GM23338 (cell line): ENCODE results near the gene ITGA1. TPM values are rescaled to one million over a fixed set of nuclear protein-coding genes. Genes with fewer than 3 reads are reported as not detected.

Experiments
- ATAC-seq: fragments of 200-7000 bp; cut with Tn5 transposase; 3 replicates; pipeline ENCODE4 v1.9.1; 2020
- DNase-seq: peaks from one replicate; pipeline ENCODE4 v3.0.0-alpha.2; 2015; ENCODE audit warnings: low spot score
- H2AFZ ChIP-seq: fragments of 200-600 bp; sonication (generic); 2 replicates; pipeline ENCODE4 v1.8.0; 2016; ENCODE audit warnings: antibody characterized with exemption, mild to moderate bottlenecking, moderate library complexity
- H3F3A ChIP-seq: fragments of 200-600 bp; sonication (generic); replicated peaks from 2 replicates; pipeline ENCODE4 v1.8.0; 2017; ENCODE audit warnings: antibody characterized with exemption, mixed run types, low read depth
- H3K27ac ChIP-seq: fragments of 200-600 bp; sonication (generic); 2 replicates; pipeline ENCODE4 v1.6.1; 2016; ENCODE audit warnings: low read depth
- H3K27me3 ChIP-seq: fragments of 200-600 bp; sonication (generic); 2 replicates; pipeline ENCODE4 v1.8.0; 2016; ENCODE audit warnings: mild to moderate bottlenecking, mixed run types, moderate library complexity; ENCODE audit not compliant: insufficient read depth
- H3K36me3 ChIP-seq: fragments of 200-600 bp; sonication (generic); 2 replicates; pipeline ENCODE4 v1.8.0; 2016; ENCODE audit warnings: mild to moderate bottlenecking; ENCODE audit not compliant: insufficient read depth
- H3K4me1 ChIP-seq: fragments of 200-600 bp; sonication (generic); 2 replicates; pipeline ENCODE4 v1.8.0; 2016; ENCODE audit warnings: mild to moderate bottlenecking, moderate library complexity; ENCODE audit not compliant: insufficient read depth
- H3K4me2 ChIP-seq: fragments of 200-600 bp; sonication (generic); 2 replicates; pipeline ENCODE4 v1.7.1; 2017; ENCODE audit warnings: mixed run types
- H3K4me3 ChIP-seq: fragments of 200-600 bp; sonication (generic); 2 replicates; pipeline ENCODE4 v1.6.1; 2016; ENCODE audit warnings: mixed run types
- H3K79me2 ChIP-seq: fragments of 200-600 bp; sonication (generic); replicated peaks from 2 replicates; pipeline ENCODE4 v1.8.0; 2017; ENCODE audit warnings: mild to moderate bottlenecking; ENCODE audit not compliant: insufficient read depth
- H3K9me2 ChIP-seq: fragments of 200-600 bp; sonication (generic); 2 replicates; pipeline ENCODE4 v1.8.0; 2017; ENCODE audit not compliant: insufficient read depth
- H4K20me1 ChIP-seq: fragments of 200-600 bp; sonication (generic); replicated peaks from 2 replicates; pipeline ENCODE4 v1.8.0; 2017; ENCODE audit warnings: mild to moderate bottlenecking; ENCODE audit not compliant: insufficient read depth
- H3K27ac Mint-ChIP-seq: 2 replicates; pipeline ENCODE4 v1.8.0; 2020; ENCODE audit warnings: inconsistent platforms, mild to moderate bottlenecking, moderate library complexity, mixed read lengths
- H3K27me3 Mint-ChIP-seq: 3 replicates; pipeline ENCODE4 v1.8.0; 2022; ENCODE audit warnings: low read depth, mild to moderate bottlenecking, moderate library complexity, mixed read lengths, inconsistent platforms; ENCODE audit not compliant: insufficient read depth, poor library complexity
- H3K36me3 Mint-ChIP-seq: 3 replicates; pipeline ENCODE4 v1.8.0; 2021; ENCODE audit warnings: low read depth, mild to moderate bottlenecking, inconsistent platforms, moderate library complexity, mixed read lengths
- H3K4me1 Mint-ChIP-seq: 3 replicates; pipeline ENCODE4 v1.8.0; 2020; ENCODE audit warnings: mild to moderate bottlenecking, inconsistent platforms, mixed read lengths
- H3K4me3 Mint-ChIP-seq: 3 replicates; pipeline ENCODE4 v1.8.0; 2021; ENCODE audit warnings: moderate library complexity, mild to moderate bottlenecking, inconsistent platforms, mixed read lengths
- H3K9me3 Mint-ChIP-seq: 3 replicates; pipeline ENCODE4 v1.8.0; 2020; ENCODE audit warnings: moderate library complexity, mild to moderate bottlenecking, inconsistent platforms, mixed read lengths
- CREB1 ChIP-seq: fragments of 250-450 bp; sonication (Bioruptor Pico); IDR thresholded peaks from 2 replicates; pipeline ENCODE4 v1.5.0; 2020; ENCODE audit warnings: low read depth, mild to moderate bottlenecking, moderate library complexity
- EZH2 ChIP-seq: fragments of 200-600 bp; sonication (generic); IDR thresholded peaks from one replicate; pipeline ENCODE4 v1.8.0; 2017; ENCODE audit warnings: antibody characterized with exemption, mild to moderate bottlenecking, low read depth; ENCODE audit not compliant: unreplicated experiment
- EZH2phosphoT487 ChIP-seq: fragments of 200-600 bp; sonication (generic); IDR thresholded peaks from one replicate; pipeline ENCODE4 v1.8.1; 2018; ENCODE audit warnings: antibody characterized with exemption; ENCODE audit not compliant: unreplicated experiment
- JUNB ChIP-seq: IDR thresholded peaks from one replicate; pipeline ENCODE4 v1.6.1; 2016; ENCODE audit warnings: antibody characterized with exemption; ENCODE audit not compliant: unreplicated experiment
- NANOG ChIP-seq: IDR thresholded peaks from 2 replicates; pipeline ENCODE4 v1.6.1; 2016; ENCODE audit warnings: antibody characterized with exemption, borderline replicate concordance
- POLR2AphosphoS5 ChIP-seq: IDR thresholded peaks from 2 replicates; pipeline ENCODE4 v1.6.1; 2016; ENCODE audit warnings: antibody characterized with exemption, low read depth
- STAT1 ChIP-seq: IDR thresholded peaks from one replicate; pipeline ENCODE4 v1.6.1; 2016; ENCODE audit warnings: antibody characterized with exemption; ENCODE audit not compliant: unreplicated experiment
- ZNF114 ChIP-seq: fragments of 250-450 bp; sonication (Bioruptor Pico); IDR thresholded peaks from 2 replicates; pipeline ENCODE4 v1.5.0; 2020; ENCODE audit warnings: mild to moderate bottlenecking, moderate library complexity
- ZNF331 ChIP-seq: fragments of 250-450 bp; sonication (Bioruptor Pico); IDR thresholded peaks from 2 replicates; pipeline ENCODE4 v1.5.0; 2020; ENCODE audit warnings: low read depth, mild to moderate bottlenecking, moderate library complexity
- polyA plus RNA-seq: library from polyadenylated mRNA; unstranded; fragments of >200 nt; fragmentation: Nextera tagmentation; extraction: Ambion mirVana; gene quantifications from 2 replicates; pipeline ENCODE4 v1.2.1, GENCODE V29; 2016
- total RNA-seq: library from RNA; depleted of rRNA; stranded (reverse); fragments of >200 nt; shearing (Covaris generic); gene quantifications from 2 replicates; pipeline ENCODE4 v1.2.3, GENCODE V29; 2014
- TF ChIP-seq, protein P1 (sequence below), 2 experiments: fragments of 200-600 bp in 1 of 2; sonication (generic) in 1 of 2; conservative IDR thresholded peaks; 2 replicates each; pipeline versions ENCODE4 v1.5.1 to v1.6.1; 2016 to 2017; ENCODE audit warnings: antibody characterized with exemption in 2 of 2, low read depth in 2 of 2, mild to moderate bottlenecking in 2 of 2, moderate library complexity in 1 of 2
- TF ChIP-seq, protein P2 (sequence below): IDR thresholded peaks from 2 replicates; pipeline ENCODE4 v1.6.1; 2016; ENCODE audit warnings: antibody characterized with exemption
- TF ChIP-seq, protein P3 (sequence below): IDR thresholded peaks from one replicate; pipeline ENCODE4 v1.6.1; 2018; ENCODE audit warnings: antibody characterized with exemption; ENCODE audit not compliant: unreplicated experiment
- TF ChIP-seq, protein P4 (sequence below): fragments of 250-450 bp; sonication (Bioruptor Pico); IDR thresholded peaks from 2 replicates; pipeline ENCODE4 v1.5.0; 2020; ENCODE audit warnings: mild to moderate bottlenecking, moderate library complexity

ITGA1 gene
- total and polyA plus RNA-seq, 2 experiments from 2014 or later: 1.8 to 4.9 TPM

DNA sequence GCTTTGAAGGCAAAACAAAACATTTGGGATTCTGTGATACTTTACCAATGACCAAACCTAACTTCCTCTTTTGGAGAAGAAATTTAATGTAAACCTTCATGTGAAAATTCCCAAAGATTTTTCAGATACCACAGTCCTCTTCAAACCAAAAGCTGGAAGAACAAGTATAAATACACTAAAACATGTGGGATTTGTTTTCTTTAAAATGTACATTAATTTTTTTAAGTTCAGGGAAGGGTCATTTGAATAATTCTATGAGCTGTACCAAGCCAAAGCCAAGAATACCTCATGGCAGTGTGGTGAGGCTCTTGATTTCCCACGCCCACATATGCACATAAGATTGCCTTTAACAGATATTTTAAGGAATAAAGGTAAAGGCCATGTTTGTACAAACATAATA is 28.4 kb upstream of the ITGA1 start (continued):
- TF ChIP-seq STAT1 (no peak), ZNF114 (CRISPR knock-in tag) (no peak), NANOG (no peak)

DNA sequence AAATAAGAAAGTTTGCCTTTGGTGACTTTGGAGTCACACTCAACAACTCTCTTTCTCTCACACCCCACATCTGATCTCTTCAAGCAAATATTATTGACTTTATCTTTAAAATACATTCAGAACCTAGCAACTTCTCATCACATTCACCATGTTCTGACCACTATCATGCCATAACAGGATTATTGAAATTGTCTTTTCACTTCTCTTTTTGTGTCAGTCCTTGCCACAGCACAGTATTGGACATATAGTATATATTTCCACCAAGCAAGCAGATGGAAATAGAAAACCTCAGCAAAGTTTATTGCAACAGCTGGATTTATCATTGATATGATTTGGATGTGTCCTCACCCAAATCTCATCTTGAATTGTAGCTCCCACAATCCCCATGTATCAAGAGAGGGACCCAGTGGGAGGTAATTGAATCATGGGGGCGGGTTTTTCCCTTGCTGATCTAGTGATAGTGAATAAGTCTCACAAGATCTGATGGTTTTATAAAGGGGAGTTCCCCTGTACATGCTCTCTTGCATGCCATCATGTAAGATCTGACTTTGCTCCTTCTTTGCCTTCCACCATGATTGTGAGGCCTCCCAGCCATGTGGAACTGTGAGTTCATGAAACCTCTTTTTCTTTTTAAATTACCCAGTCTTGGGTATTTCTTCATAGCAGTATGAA is 26.9 kb upstream of the ITGA1 start:
- H3K4me2 ChIP-seq: no peak overlapping the region
- no peaks in the 10 kb centered on the region for H3K27me3 ChIP-seq
- no peak overlapping the region for H3K4me3 Mint-ChIP-seq
- H3K27ac Mint-ChIP-seq: no peak overlapping the region
- no peak overlapping the region for H3K27ac ChIP-seq
- ATAC-seq (no peak), DNase-seq (no peak)
- H3F3A ChIP-seq: no peaks in the 10 kb centered on the region
- H3K36me3 Mint-ChIP-seq: no peaks in the 10 kb centered on the region
- H3K4me1 ChIP-seq: no peaks in the 10 kb centered on the region
- H3K27me3 Mint-ChIP-seq: no peaks in the 10 kb centered on the region
- H2AFZ ChIP-seq: no peak overlapping the region
- no peaks in the 10 kb centered on the region for H3K9me2 ChIP-seq
- H3K4me1 Mint-ChIP-seq: no peaks in the 10 kb centered on the region
- TF ChIP-seq STAT1: no peak
- no peak for TF ChIP-seq NANOG
- no peak for TF ChIP-seq JUNB
- TF ChIP-seq, protein P1, sequence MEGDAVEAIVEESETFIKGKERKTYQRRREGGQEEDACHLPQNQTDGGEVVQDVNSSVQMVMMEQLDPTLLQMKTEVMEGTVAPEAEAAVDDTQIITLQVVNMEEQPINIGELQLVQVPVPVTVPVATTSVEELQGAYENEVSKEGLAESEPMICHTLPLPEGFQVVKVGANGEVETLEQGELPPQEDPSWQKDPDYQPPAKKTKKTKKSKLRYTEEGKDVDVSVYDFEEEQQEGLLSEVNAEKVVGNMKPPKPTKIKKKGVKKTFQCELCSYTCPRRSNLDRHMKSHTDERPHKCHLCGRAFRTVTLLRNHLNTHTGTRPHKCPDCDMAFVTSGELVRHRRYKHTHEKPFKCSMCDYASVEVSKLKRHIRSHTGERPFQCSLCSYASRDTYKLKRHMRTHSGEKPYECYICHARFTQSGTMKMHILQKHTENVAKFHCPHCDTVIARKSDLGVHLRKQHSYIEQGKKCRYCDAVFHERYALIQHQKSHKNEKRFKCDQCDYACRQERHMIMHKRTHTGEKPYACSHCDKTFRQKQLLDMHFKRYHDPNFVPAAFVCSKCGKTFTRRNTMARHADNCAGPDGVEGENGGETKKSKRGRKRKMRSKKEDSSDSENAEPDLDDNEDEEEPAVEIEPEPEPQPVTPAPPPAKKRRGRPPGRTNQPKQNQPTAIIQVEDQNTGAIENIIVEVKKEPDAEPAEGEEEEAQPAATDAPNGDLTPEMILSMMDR (conservative IDR thresholded peaks at IDR 0.05; ENCODE audit: low read depth in 2 of 2): no peak
- TF ChIP-seq, protein P2, sequence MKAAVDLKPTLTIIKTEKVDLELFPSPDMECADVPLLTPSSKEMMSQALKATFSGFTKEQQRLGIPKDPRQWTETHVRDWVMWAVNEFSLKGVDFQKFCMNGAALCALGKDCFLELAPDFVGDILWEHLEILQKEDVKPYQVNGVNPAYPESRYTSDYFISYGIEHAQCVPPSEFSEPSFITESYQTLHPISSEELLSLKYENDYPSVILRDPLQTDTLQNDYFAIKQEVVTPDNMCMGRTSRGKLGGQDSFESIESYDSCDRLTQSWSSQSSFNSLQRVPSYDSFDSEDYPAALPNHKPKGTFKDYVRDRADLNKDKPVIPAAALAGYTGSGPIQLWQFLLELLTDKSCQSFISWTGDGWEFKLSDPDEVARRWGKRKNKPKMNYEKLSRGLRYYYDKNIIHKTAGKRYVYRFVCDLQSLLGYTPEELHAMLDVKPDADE: no peak
- no peak for TF ChIP-seq ZNF331 (CRISPR knock-in tag)
- TF ChIP-seq, protein P3, sequence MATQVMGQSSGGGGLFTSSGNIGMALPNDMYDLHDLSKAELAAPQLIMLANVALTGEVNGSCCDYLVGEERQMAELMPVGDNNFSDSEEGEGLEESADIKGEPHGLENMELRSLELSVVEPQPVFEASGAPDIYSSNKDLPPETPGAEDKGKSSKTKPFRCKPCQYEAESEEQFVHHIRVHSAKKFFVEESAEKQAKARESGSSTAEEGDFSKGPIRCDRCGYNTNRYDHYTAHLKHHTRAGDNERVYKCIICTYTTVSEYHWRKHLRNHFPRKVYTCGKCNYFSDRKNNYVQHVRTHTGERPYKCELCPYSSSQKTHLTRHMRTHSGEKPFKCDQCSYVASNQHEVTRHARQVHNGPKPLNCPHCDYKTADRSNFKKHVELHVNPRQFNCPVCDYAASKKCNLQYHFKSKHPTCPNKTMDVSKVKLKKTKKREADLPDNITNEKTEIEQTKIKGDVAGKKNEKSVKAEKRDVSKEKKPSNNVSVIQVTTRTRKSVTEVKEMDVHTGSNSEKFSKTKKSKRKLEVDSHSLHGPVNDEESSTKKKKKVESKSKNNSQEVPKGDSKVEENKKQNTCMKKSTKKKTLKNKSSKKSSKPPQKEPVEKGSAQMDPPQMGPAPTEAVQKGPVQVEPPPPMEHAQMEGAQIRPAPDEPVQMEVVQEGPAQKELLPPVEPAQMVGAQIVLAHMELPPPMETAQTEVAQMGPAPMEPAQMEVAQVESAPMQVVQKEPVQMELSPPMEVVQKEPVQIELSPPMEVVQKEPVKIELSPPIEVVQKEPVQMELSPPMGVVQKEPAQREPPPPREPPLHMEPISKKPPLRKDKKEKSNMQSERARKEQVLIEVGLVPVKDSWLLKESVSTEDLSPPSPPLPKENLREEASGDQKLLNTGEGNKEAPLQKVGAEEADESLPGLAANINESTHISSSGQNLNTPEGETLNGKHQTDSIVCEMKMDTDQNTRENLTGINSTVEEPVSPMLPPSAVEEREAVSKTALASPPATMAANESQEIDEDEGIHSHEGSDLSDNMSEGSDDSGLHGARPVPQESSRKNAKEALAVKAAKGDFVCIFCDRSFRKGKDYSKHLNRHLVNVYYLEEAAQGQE: no peak
- TF ChIP-seq POLR2AphosphoS5: no peak
- TF ChIP-seq EZH2phosphoT487: no peak
- TF ChIP-seq ZNF114 (CRISPR knock-in tag): no peak
- no peak for TF ChIP-seq EZH2
- TF ChIP-seq, protein P4, sequence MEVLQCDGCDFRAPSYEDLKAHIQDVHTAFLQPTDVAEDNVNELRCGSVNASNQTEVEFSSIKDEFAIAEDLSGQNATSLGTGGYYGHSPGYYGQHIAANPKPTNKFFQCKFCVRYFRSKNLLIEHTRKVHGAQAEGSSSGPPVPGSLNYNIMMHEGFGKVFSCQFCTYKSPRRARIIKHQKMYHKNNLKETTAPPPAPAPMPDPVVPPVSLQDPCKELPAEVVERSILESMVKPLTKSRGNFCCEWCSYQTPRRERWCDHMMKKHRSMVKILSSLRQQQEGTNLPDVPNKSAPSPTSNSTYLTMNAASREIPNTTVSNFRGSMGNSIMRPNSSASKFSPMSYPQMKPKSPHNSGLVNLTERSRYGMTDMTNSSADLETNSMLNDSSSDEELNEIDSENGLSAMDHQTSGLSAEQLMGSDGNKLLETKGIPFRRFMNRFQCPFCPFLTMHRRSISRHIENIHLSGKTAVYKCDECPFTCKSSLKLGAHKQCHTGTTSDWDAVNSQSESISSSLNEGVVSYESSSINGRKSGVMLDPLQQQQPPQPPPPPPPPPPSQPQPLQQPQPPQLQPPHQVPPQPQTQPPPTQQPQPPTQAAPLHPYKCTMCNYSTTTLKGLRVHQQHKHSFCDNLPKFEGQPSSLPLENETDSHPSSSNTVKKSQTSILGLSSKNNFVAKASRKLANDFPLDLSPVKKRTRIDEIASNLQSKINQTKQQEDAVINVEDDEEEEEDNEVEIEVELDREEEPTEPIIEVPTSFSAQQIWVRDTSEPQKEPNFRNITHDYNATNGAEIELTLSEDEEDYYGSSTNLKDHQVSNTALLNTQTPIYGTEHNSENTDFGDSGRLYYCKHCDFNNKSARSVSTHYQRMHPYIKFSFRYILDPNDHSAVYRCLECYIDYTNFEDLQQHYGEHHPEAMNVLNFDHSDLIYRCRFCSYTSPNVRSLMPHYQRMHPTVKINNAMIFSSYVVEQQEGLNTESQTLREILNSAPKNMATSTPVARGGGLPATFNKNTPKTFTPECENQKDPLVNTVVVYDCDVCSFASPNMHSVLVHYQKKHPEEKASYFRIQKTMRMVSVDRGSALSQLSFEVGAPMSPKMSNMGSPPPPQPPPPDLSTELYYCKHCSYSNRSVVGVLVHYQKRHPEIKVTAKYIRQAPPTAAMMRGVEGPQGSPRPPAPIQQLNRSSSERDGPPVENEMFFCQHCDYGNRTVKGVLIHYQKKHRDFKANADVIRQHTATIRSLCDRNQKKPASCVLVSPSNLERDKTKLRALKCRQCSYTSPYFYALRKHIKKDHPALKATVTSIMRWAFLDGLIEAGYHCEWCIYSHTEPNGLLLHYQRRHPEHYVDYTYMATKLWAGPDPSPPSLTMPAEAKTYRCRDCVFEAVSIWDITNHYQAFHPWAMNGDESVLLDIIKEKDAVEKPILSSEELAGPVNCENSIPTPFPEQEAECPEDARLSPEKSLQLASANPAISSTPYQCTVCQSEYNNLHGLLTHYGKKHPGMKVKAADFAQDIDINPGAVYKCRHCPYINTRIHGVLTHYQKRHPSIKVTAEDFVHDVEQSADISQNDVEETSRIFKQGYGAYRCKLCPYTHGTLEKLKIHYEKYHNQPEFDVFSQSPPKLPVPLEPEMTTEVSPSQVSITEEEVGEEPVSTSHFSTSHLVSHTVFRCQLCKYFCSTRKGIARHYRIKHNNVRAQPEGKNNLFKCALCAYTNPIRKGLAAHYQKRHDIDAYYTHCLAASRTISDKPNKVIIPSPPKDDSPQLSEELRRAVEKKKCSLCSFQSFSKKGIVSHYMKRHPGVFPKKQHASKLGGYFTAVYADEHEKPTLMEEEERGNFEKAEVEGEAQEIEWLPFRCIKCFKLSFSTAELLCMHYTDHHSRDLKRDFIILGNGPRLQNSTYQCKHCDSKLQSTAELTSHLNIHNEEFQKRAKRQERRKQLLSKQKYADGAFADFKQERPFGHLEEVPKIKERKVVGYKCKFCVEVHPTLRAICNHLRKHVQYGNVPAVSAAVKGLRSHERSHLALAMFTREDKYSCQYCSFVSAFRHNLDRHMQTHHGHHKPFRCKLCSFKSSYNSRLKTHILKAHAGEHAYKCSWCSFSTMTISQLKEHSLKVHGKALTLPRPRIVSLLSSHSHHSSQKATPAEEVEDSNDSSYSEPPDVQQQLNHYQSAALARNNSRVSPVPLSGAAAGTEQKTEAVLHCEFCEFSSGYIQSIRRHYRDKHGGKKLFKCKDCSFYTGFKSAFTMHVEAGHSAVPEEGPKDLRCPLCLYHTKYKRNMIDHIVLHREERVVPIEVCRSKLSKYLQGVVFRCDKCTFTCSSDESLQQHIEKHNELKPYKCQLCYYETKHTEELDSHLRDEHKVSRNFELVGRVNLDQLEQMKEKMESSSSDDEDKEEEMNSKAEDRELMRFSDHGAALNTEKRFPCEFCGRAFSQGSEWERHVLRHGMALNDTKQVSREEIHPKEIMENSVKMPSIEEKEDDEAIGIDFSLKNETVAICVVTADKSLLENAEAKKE (CRISPR knock-in tag): no peak
- no peak for TF ChIP-seq CREB1 (CRISPR knock-in tag)
- H3K9me3 Mint-ChIP-seq: no peaks in the 10 kb centered on the region
- H3K36me3 ChIP-seq: no peaks in the 10 kb centered on the region
- H3K79me2 ChIP-seq: no peaks in the 10 kb centered on the region
- H3K4me3 ChIP-seq: no peak overlapping the region
- no peaks in the 10 kb centered on the region for H4K20me1 ChIP-seq
